KBM-7 (cell line): ENCODE data around the gene PPID.
"Not testable (repeated sequence)": the region's sequence is repeated elsewhere in the genome, so short reads cannot be mapped to it uniquely, and the experiment has no call there.

ENCODE experiments used
- DNase-seq: peaks from one replicate; pipeline ENCODE4 v3.0.0-alpha.2; 2015
- in situ Hi-C: fragments of 300-500 bp; cut with MboI; formaldehyde crosslinking; loops from 2 replicates; pipeline ENCODE4 v1.14.3; 2020; ENCODE audit warnings: low sequenced_read_pairs, low pct_unique_long_range_greater_than_20kb, mixed read lengths

Gene PPID

GRCh38 chr4:158722917-158723793, at the start of gene PPID:
TSS of gene PPID (minus strand) at chr4:158723396. CDS start at chr4:158723288, 108 bp downstream.
- peak; percentile 85 for DNase-seq
- in situ Hi-C loops = no loop called here

GRCh38 chr4:158771776-158772175, 48.6 kb upstream of the PPID start:
- in situ Hi-C loops = no loop called here
- no peak for DNase-seq

GRCh38 chr4:158770671-158771070, 47.5 kb upstream of the PPID start:
- in situ Hi-C loops = no loop called here
- DNase-seq = no peak

- DNase-seq = peak; percentile 46
- in situ Hi-C loops = no loop called here
Measured at GRCh38 chr4:158769175-158769921, 46.2 kb upstream of the PPID start.

GRCh38 chr4:158768555-158769174, 45.5 kb upstream of the PPID start, which contains the start of gene FNIP2:
TSS of gene FNIP2 (plus strand) at chr4:158769026. CDS start at chr4:158769213, 187 bp downstream.
- peak; percentile 43 for DNase-seq
- in situ Hi-C loops = no loop called here

- in situ Hi-C loops = no loop called here
- no peak for DNase-seq
Measured at GRCh38 chr4:158767451-158767850, 44.3 kb upstream of the PPID start.

- in situ Hi-C loops = no loop called here
- DNase-seq = peak; percentile 77
Measured at GRCh38 chr4:158766434-158767044, 43.3 kb upstream of the PPID start.

- DNase-seq = no peak
- in situ Hi-C loops = no loop called here
Measured at GRCh38 chr4:158763462-158763861, 40.3 kb upstream of the PPID start.

- no peak for DNase-seq
- in situ Hi-C loops = no loop called here
Measured at GRCh38 chr4:158762553-158762952, 39.4 kb upstream of the PPID start.

- DNase-seq = no peak
- in situ Hi-C loops = no loop called here
Measured at GRCh38 chr4:158760866-158761265, 37.7 kb upstream of the PPID start.

- in situ Hi-C loops, DNase-seq: not testable (repeated sequence)
Measured at GRCh38 chr4:158759539-158759938, 36.3 kb upstream of the PPID start.

- in situ Hi-C loops = no loop called here
- DNase-seq = no peak
Measured at GRCh38 chr4:158758703-158759102, 35.5 kb upstream of the PPID start.

- DNase-seq = no peak
- in situ Hi-C loops = no loop called here
Measured at GRCh38 chr4:158758142-158758541, 34.9 kb upstream of the PPID start.

- in situ Hi-C loops = no loop called here
- DNase-seq = no peak
Measured at GRCh38 chr4:158756588-158756987, 33.4 kb upstream of the PPID start.

- DNase-seq, in situ Hi-C loops: not testable (repeated sequence)
Measured at GRCh38 chr4:158755819-158756218, 32.6 kb upstream of the PPID start.

GRCh38 chr4:158754385-158755180, 31.4 kb upstream of the PPID start:
- no peak for DNase-seq
- in situ Hi-C loops = no loop called here

- no peak for DNase-seq
- in situ Hi-C loops = no loop called here
Measured at GRCh38 chr4:158750379-158750778, 27.2 kb upstream of the PPID start.

GRCh38 chr4:158746537-158746936, 23.3 kb upstream of the PPID start:
- in situ Hi-C loops, DNase-seq: not testable (repeated sequence)
